ENCODE measurements around the gene PDCD10.

The PDCD10 gene

GRCh38 chr3:167671878-167672427 is 62.7 kb downstream of the PDCD10 start:
- no peak for DNase-seq

- DNase-seq, result no peak
Observed at GRCh38 chr3:167669699-167670098, 65.0 kb downstream of the PDCD10 start.

GRCh38 chr3:167668651-167669050 is 66.0 kb downstream of the PDCD10 start:
- DNase-seq, result no peak

- DNase-seq, result no peak
Observed at GRCh38 chr3:167666563-167666962, 68.1 kb downstream of the PDCD10 start.

- DNase-seq, result no peak
Observed at GRCh38 chr3:167662919-167663400, 71.7 kb downstream of the PDCD10 start.

- no peak for DNase-seq
Observed at GRCh38 chr3:167657684-167658225, 76.9 kb downstream of the PDCD10 start.

GRCh38 chr3:167656821-167657220 is 77.9 kb downstream of the PDCD10 start:
- DNase-seq, result no peak

GRCh38 chr3:167653760-167654159 is 80.9 kb downstream of the PDCD10 start, which contains the start of gene WDR49:
Gene WDR49 (minus strand): TSS chr3:167653942. CDS start chr3:167653425, 517 bp downstream.
- no peak for DNase-seq

GRCh38 chr3:167653155-167653554 is 81.5 kb downstream of the PDCD10 start:
- DNase-seq, result no peak

GRCh38 chr3:167651826-167652225 is 82.9 kb downstream of the PDCD10 start:
- no peak for DNase-seq

- no peak for DNase-seq
Observed at GRCh38 chr3:167650459-167650858, 84.2 kb downstream of the PDCD10 start.

- no peak for DNase-seq
Observed at GRCh38 chr3:167649746-167650145, 84.9 kb downstream of the PDCD10 start.

GRCh38 chr3:167644611-167645010 is 90.1 kb downstream of the PDCD10 start:
- DNase-seq, result no peak
